Lung (tissue), 12 donors: Measurements from ENCODE around the gene SLIT1. TPM values are rescaled to one million over a fixed set of nuclear protein-coding genes. Genes with fewer than 3 reads are reported as not detected.
"Not testable (repeated sequence)": the region's sequence is repeated elsewhere in the genome, so short reads cannot be mapped to it uniquely, and the experiment has no call there.

Experiments
- ATAC-seq: fragments of 200-7000 bp; cut with Tn5 transposase; one replicate; pipeline ENCODE4 v1.9.1; 2020; ENCODE audit warnings: moderate number of reproducible peaks; ENCODE audit not compliant: insufficient read depth, low FRiP score
- DNase-seq, 3 donors: peaks; one replicate each; pipeline ENCODE4 v3.0.0-alpha.2; 2013 to 2017
- H3K27ac ChIP-seq, 2 donors: one replicate each; pipeline ENCODE4 v1.5.1; 2013; ENCODE audit warnings: mild to moderate bottlenecking in 2 of 2, moderate library complexity in 2 of 2, control low read depth in 1 of 2, inconsistent platforms in 1 of 2, low read depth in 1 of 2, low read length in 1 of 2
- H3K27me3 ChIP-seq, 3 donors: one replicate each; pipeline ENCODE4 v1.5.1; 2013; ENCODE audit warnings: low read length in 2 of 3; ENCODE audit not compliant: control insufficient read depth in 3 of 3, insufficient read depth in 3 of 3
- H3K36me3 ChIP-seq, 4 donors: one replicate each; pipeline ENCODE4 v1.5.1; 2013; ENCODE audit warnings: low read length in 4 of 4, mild to moderate bottlenecking in 1 of 4, moderate library complexity in 1 of 4; ENCODE audit not compliant: control insufficient read depth in 4 of 4, insufficient read depth in 4 of 4
- H3K4me1 ChIP-seq, 5 donors: one replicate each; pipeline ENCODE4 v1.5.1; 2013; ENCODE audit warnings: low read length in 5 of 5, mild to moderate bottlenecking in 2 of 5, moderate library complexity in 1 of 5; ENCODE audit not compliant: control insufficient read depth in 5 of 5, insufficient read depth in 5 of 5
- H3K4me3 ChIP-seq: one replicate; pipeline ENCODE4 v1.5.1; 2013; ENCODE audit warnings: mild to moderate bottlenecking, control low read depth, moderate library complexity
- H3K9ac ChIP-seq, 2 donors: one replicate each; pipeline ENCODE4 v1.5.1; 2013; ENCODE audit warnings: low read length in 2 of 2, control low read depth in 1 of 2; ENCODE audit not compliant: insufficient read depth in 1 of 2
- H3K9me3 ChIP-seq, 4 donors: one replicate each; pipeline ENCODE4 v1.5.1; 2013; ENCODE audit warnings: low read length in 3 of 4, mild to moderate bottlenecking in 1 of 4, moderate library complexity in 1 of 4; ENCODE audit not compliant: control insufficient read depth in 4 of 4, insufficient read depth in 3 of 4
- CTCF ChIP-seq: IDR thresholded peaks from 2 replicates; pipeline ENCODE4 v1.5.1; 2012; ENCODE audit warnings: mild to moderate bottlenecking; ENCODE audit errors: control extremely low read depth, extremely low read depth
- WGBS, 2 donors: extraction: QIAGEN DNeasy Blood & Tissue Kit; methylation state at CpG; one replicate each; pipeline ENCODE4 v1.1.7; 2013; 5-methylcytosine and 5-hydroxymethylcytosine counted together
- polyA plus RNA-seq, 2 donors: library from polyadenylated mRNA; stranded (reverse); fragments of 200-250 nt; gene quantifications; one replicate each; pipeline ENCODE4 v1.2.1, GENCODE V29; 2013
- total RNA-seq, 2 donors: library from RNA; depleted of rRNA in 1 of 2; stranded (reverse); fragments of >200 nt in 1 of 2; gene quantifications; one replicate each; pipeline ENCODE4 v1.2.1, GENCODE V29; 2014 to 2021
- donor health status: control.
- donor health status: control.
- donor health status: Bipolar disorder and iron deficiency.
- donor health status: healthy.
- donor health status: DM: yes; HTN: yes; CAD: no.

SLIT1 gene
- total and polyA plus RNA-seq, 4 donors, result 0.39 to 5.6 (median 0.57) TPM

- Histone ChIP-seq H3K36me3 (no peaks in the 10 kb centered on the region), H3K9ac (no peak overlapping the region), H3K4me3 (no peak overlapping the region), H3K27ac (no peak overlapping the region), H3K4me1 (peaks cover 0 to 7% (median 5%) of the 10 kb centered on the region in 5 donors), H3K9me3 (no peaks in the 10 kb centered on the region), H3K27me3 (no peaks in the 10 kb centered on the region)
- TF ChIP-seq CTCF, result no peak
- DNase-seq (no peak), ATAC-seq (no peak)
- 83 to 89% methylated on average over 7 of the region's 7 CpGs for WGBS, 2 donors
Measured at GRCh38 chr10:97034301-97034700, 151.5 kb downstream of the SLIT1 start.

GRCh38 chr10:97033841-97034240 is 151.9 kb downstream of the SLIT1 start:
- 94 to 97% methylated on average over 9 of the region's 9 CpGs for WGBS, 2 donors
- H3K9ac ChIP-seq, H3K36me3 ChIP-seq, H3K27me3 ChIP-seq, DNase-seq, H3K9me3 ChIP-seq, H3K27ac ChIP-seq, H3K4me3 ChIP-seq, H3K4me1 ChIP-seq, ATAC-seq: not testable (repeated sequence)

GRCh38 chr10:97032624-97033023 is 153.1 kb downstream of the SLIT1 start:
- Histone ChIP-seq H3K27ac (no peak overlapping the region), H3K36me3 (no peaks in the 10 kb centered on the region), H3K4me1 (peaks cover 0 to 3% (median 2%) of the 10 kb centered on the region in 5 donors), H3K9me3 (peaks cover 0 to 2% (median 0%) of the 10 kb centered on the region in 4 donors), H3K27me3 (no peaks in the 10 kb centered on the region), H3K9ac (no peak overlapping the region), H3K4me3 (no peak overlapping the region)
- DNase-seq (no peak), ATAC-seq (no peak)
- WGBS, 2 donors, result 70 to 78% methylated on average over 7 of the region's 7 CpGs
- no peak for TF ChIP-seq CTCF

GRCh38 chr10:97031459-97031858 is 154.3 kb downstream of the SLIT1 start:
- Histone ChIP-seq H3K4me3 (no peak overlapping the region), H3K4me1 (no peaks in the 10 kb centered on the region), H3K27me3 (no peaks in the 10 kb centered on the region), H3K36me3 (no peaks in the 10 kb centered on the region), H3K27ac (no peak overlapping the region), H3K9ac (no peak overlapping the region), H3K9me3 (peaks cover 0 to 2% (median 0%) of the 10 kb centered on the region in 4 donors)
- TF ChIP-seq CTCF, result no peak
- WGBS, 2 donors, result 92% methylated on average over 11 of the region's 11 CpGs
- ATAC-seq (no peak), DNase-seq (no peak)
